Astrocyte (in vitro differentiated cells and primary cell): ENCODE data around the gene GUCY2C. TPM values are rescaled to one million over a fixed set of nuclear protein-coding genes. Genes with fewer than 3 reads are reported as not detected.

Experiments used
- DNase-seq: peaks from one replicate; pipeline ENCODE4 v3.0.0-alpha.2; 2010; ENCODE audit warnings: low read depth
- FAIRE-seq: peaks from 2 replicates; lab custom pipeline; 2011; peaks lifted over from hg19 to GRCh38; lab: Jason Lieb, UNC
- H2AFZ ChIP-seq: 2 replicates; pipeline ENCODE4 v1.6.0; 2012; ENCODE audit warnings: low read depth, low read length, inconsistent platforms
- H3K27ac ChIP-seq: 2 replicates; pipeline ENCODE4 v1.5.1; 2011; ENCODE audit warnings: low read depth, low read length, inconsistent platforms
- H3K27me3 ChIP-seq: 2 replicates; pipeline ENCODE4 v1.6.0; 2011; ENCODE audit warnings: low read length, inconsistent platforms; ENCODE audit not compliant: insufficient read depth
- H3K36me3 ChIP-seq: 2 replicates; pipeline ENCODE4 v1.5.1; 2011; ENCODE audit warnings: low read length, inconsistent platforms; ENCODE audit not compliant: insufficient read depth
- H3K4me1 ChIP-seq: 2 replicates; pipeline ENCODE4 v1.5.1; 2011; ENCODE audit warnings: low read length, inconsistent platforms; ENCODE audit not compliant: insufficient read depth
- H3K4me2 ChIP-seq: 2 replicates; pipeline ENCODE4 v1.6.0; 2012; ENCODE audit warnings: low read length, inconsistent platforms
- H3K4me3 ChIP-seq: 2 replicates; pipeline ENCODE4 v1.5.1; 2011; ENCODE audit warnings: low read depth, mild to moderate bottlenecking, low read length, inconsistent platforms; ENCODE audit not compliant: insufficient read depth
- H3K79me2 ChIP-seq: 2 replicates; pipeline ENCODE4 v1.6.0; 2012; ENCODE audit warnings: mild to moderate bottlenecking, low read length, inconsistent platforms; ENCODE audit not compliant: insufficient read depth
- H3K9ac ChIP-seq: 2 replicates; pipeline ENCODE4 v1.6.0; 2012; ENCODE audit warnings: mild to moderate bottlenecking, low read length, inconsistent platforms
- H3K9me3 ChIP-seq: 2 replicates; pipeline ENCODE4 v1.5.1; 2012; ENCODE audit warnings: low read depth, mild to moderate bottlenecking, low read length, inconsistent platforms; ENCODE audit not compliant: insufficient read depth
- H4K20me1 ChIP-seq: 2 replicates; pipeline ENCODE4 v1.6.0; 2012; ENCODE audit warnings: low read length, inconsistent platforms; ENCODE audit not compliant: insufficient read depth
- H3K27ac Mint-ChIP-seq: one replicate; pipeline ENCODE4 v1.8.0; 2021; ENCODE audit warnings: mild to moderate bottlenecking, mixed read lengths; ENCODE audit not compliant: unreplicated experiment
- H3K27me3 Mint-ChIP-seq: one replicate; pipeline ENCODE4 v1.8.0; 2021; ENCODE audit warnings: low read depth, mixed read lengths; ENCODE audit not compliant: unreplicated experiment
- H3K36me3 Mint-ChIP-seq: one replicate; pipeline ENCODE4 v1.8.0; 2021; ENCODE audit warnings: low read depth, mixed read lengths; ENCODE audit not compliant: unreplicated experiment
- H3K4me1 Mint-ChIP-seq: one replicate; pipeline ENCODE4 v1.8.0; 2021; ENCODE audit warnings: low read depth, mixed read lengths; ENCODE audit not compliant: unreplicated experiment
- H3K4me3 Mint-ChIP-seq: one replicate; pipeline ENCODE4 v1.8.0; 2021; ENCODE audit warnings: mild to moderate bottlenecking, moderate library complexity, mixed read lengths; ENCODE audit not compliant: unreplicated experiment
- H3K9me3 Mint-ChIP-seq: one replicate; pipeline ENCODE4 v1.8.0; 2021; ENCODE audit warnings: mild to moderate bottlenecking, mixed read lengths; ENCODE audit not compliant: unreplicated experiment
- CTCF ChIP-seq: IDR thresholded peaks from 2 replicates; pipeline ENCODE4 v1.5.1; 2011; ENCODE audit warnings: low read depth, mild to moderate bottlenecking, inconsistent platforms, low read length, moderate library complexity; ENCODE audit not compliant: insufficient read depth
- EZH2 ChIP-seq: IDR thresholded peaks from 2 replicates; pipeline ENCODE4 v1.6.1; 2012; ENCODE audit warnings: mild to moderate bottlenecking, low read length, inconsistent platforms; ENCODE audit not compliant: insufficient read depth
- total RNA-seq: library from RNA; stranded (reverse); gene quantifications from 2 replicates; pipeline ENCODE4 v1.2.1, GENCODE V29; 2021

GUCY2C gene
- total RNA-seq, 1 donor from 2014 or later: 0.09 TPM

GRCh38 chr12:14647028-14647750 lies 49.2 kb downstream of the GUCY2C start:
- no peak overlapping the region for H3K4me2 ChIP-seq
- H4K20me1 ChIP-seq: no peaks in the 10 kb centered on the region
- H3K4me1 ChIP-seq: no peaks in the 10 kb centered on the region
- Mint-ChIP-seq H3K27ac (no peak overlapping the region), H3K36me3 (no peaks in the 10 kb centered on the region), H3K9me3 (no peaks in the 10 kb centered on the region), H3K4me3 (no peak overlapping the region), H3K4me1 (peaks cover 18% of the 10 kb centered on the region), H3K27me3 (no peaks in the 10 kb centered on the region)
- H3K79me2 ChIP-seq: no peaks in the 10 kb centered on the region
- no peak for TF ChIP-seq EZH2
- no peak for TF ChIP-seq CTCF
- DNase-seq: no peak
- H3K4me3 ChIP-seq: no peak overlapping the region
- FAIRE-seq: no peak
- no peaks in the 10 kb centered on the region for H3K27me3 ChIP-seq
- no peak overlapping the region for H3K27ac ChIP-seq
- no peak overlapping the region for H3K9ac ChIP-seq
- no peaks in the 10 kb centered on the region for H3K36me3 ChIP-seq
- no peak overlapping the region for H2AFZ ChIP-seq
- H3K9me3 ChIP-seq: no peaks in the 10 kb centered on the region

- no peak overlapping the region for H2AFZ ChIP-seq
- H3K4me2 ChIP-seq: no peak overlapping the region
- H3K79me2 ChIP-seq: no peaks in the 10 kb centered on the region
- Mint-ChIP-seq H3K36me3 (peaks cover 3% of the 10 kb centered on the region), H3K4me3 (no peak overlapping the region), H3K9me3 (peaks cover 8% of the 10 kb centered on the region), H3K4me1 (peaks cover 29% of the 10 kb centered on the region), H3K27me3 (no peaks in the 10 kb centered on the region), H3K27ac (peak overlapping the region; percentile 34)
- no peaks in the 10 kb centered on the region for H3K4me1 ChIP-seq
- no peak overlapping the region for H3K4me3 ChIP-seq
- no peaks in the 10 kb centered on the region for H3K27me3 ChIP-seq
- TF ChIP-seq EZH2: no peak
- no peak for TF ChIP-seq CTCF
- H3K36me3 ChIP-seq: no peaks in the 10 kb centered on the region
- H4K20me1 ChIP-seq: no peaks in the 10 kb centered on the region
- H3K9ac ChIP-seq: no peak overlapping the region
- no peak for DNase-seq
- no peak overlapping the region for H3K27ac ChIP-seq
- peak; percentile 34 for FAIRE-seq
- no peaks in the 10 kb centered on the region for H3K9me3 ChIP-seq
These were observed 53.1 kb downstream of the GUCY2C start for GRCh38 chr12:14643251-14643650.

GRCh38 chr12:14638066-14638465 lies 58.3 kb downstream of the GUCY2C start:
- no peaks in the 10 kb centered on the region for H3K36me3 ChIP-seq
- H3K79me2 ChIP-seq: no peaks in the 10 kb centered on the region
- peaks cover 21% of the 10 kb centered on the region for H3K9me3 Mint-ChIP-seq
- no peaks in the 10 kb centered on the region for H3K9me3 ChIP-seq
- no peak overlapping the region for H3K4me3 Mint-ChIP-seq
- no peaks in the 10 kb centered on the region for H3K4me1 ChIP-seq
- H3K4me1 Mint-ChIP-seq: peaks cover 32% of the 10 kb centered on the region
- H3K36me3 Mint-ChIP-seq: peaks cover 6% of the 10 kb centered on the region
- no peak for FAIRE-seq
- no peaks in the 10 kb centered on the region for H3K27me3 Mint-ChIP-seq
- H3K4me3 ChIP-seq: no peak overlapping the region
- H3K4me2 ChIP-seq: no peak overlapping the region
- H3K27ac ChIP-seq: no peak overlapping the region
- TF ChIP-seq CTCF (no peak), EZH2 (no peak)
- H2AFZ ChIP-seq: no peak overlapping the region
- H3K27me3 ChIP-seq: no peaks in the 10 kb centered on the region
- H3K9ac ChIP-seq: no peak overlapping the region
- no peak overlapping the region for H3K27ac Mint-ChIP-seq
- no peak for DNase-seq
- H4K20me1 ChIP-seq: no peaks in the 10 kb centered on the region
